BLaER1 (cell line): ENCODE measurements around the gene ABCC10.
A peak's percentile ranks its signal among the peaks of the same experiment; 100 is the strongest.
"Not testable (repeated sequence)": the region's sequence is repeated elsewhere in the genome, so short reads cannot be mapped to it uniquely, and the experiment has no call there.

Experiments used
- H3K27ac ChIP-seq: shearing (Covaris generic); formaldehyde crosslinking; 2 replicates; pipeline ENCODE4 v1.8.1; 2022
- H3K27me3 ChIP-seq: shearing (Covaris generic); formaldehyde crosslinking; 2 replicates; pipeline ENCODE4 v1.8.1; 2022
- H3K36me3 ChIP-seq: shearing (Covaris generic); formaldehyde crosslinking; 2 replicates; pipeline ENCODE4 v1.8.1; 2022
- H3K4me1 ChIP-seq: shearing (Covaris generic); formaldehyde crosslinking; 2 replicates; pipeline ENCODE4 v1.8.1; 2022
- H3K4me2 ChIP-seq: shearing (Covaris generic); formaldehyde crosslinking; 2 replicates; pipeline ENCODE4 v1.8.1; 2022
- H3K4me3 ChIP-seq: shearing (Covaris generic); formaldehyde crosslinking; 2 replicates; pipeline ENCODE4 v1.8.1; 2022
- H3K9ac ChIP-seq: shearing (Covaris generic); formaldehyde crosslinking; 2 replicates; pipeline ENCODE4 v1.8.1; 2022
- H3K9me3 ChIP-seq: shearing (Covaris generic); formaldehyde crosslinking; 2 replicates; pipeline ENCODE4 v1.8.1; 2022
- H4K20me1 ChIP-seq: shearing (Covaris generic); formaldehyde crosslinking; 2 replicates; pipeline ENCODE4 v1.8.1; 2022
- Cebpa-rat ChIP-seq: shearing (Covaris generic); IDR thresholded peaks from 2 replicates; pipeline ENCODE4 v1.8.1; 2022

The ABCC10 gene

GRCh38 chr6:43393602-43394001 lies 33.7 kb upstream of the ABCC10 start:
- no peak for TF ChIP-seq Cebpa-rat
- Histone ChIP-seq H3K4me2 (peak overlapping the region; percentile 16; the same call in 1 of the 2 replicates), H3K9me3 (no peaks in the 10 kb centered on the region), H3K4me3 (no peak overlapping the region), H3K36me3 (no peaks in the 10 kb centered on the region), H4K20me1 (no peaks in the 10 kb centered on the region), H3K4me1 (peaks cover 41% of the 10 kb centered on the region), H3K9ac (no peak overlapping the region), H3K27ac (no peak overlapping the region), H3K27me3 (peaks cover 31% of the 10 kb centered on the region)

- Histone ChIP-seq H3K4me1 (peaks cover 31% of the 10 kb centered on the region), H3K9me3 (no peaks in the 10 kb centered on the region), H4K20me1 (no peaks in the 10 kb centered on the region), H3K4me3 (no peak overlapping the region), H3K27me3 (peaks cover 31% of the 10 kb centered on the region), H3K4me2 (no peak overlapping the region), H3K9ac (no peak overlapping the region), H3K27ac (no peak overlapping the region), H3K36me3 (no peaks in the 10 kb centered on the region)
- no peak for TF ChIP-seq Cebpa-rat
Measured at GRCh38 chr6:43394982-43395381, 32.4 kb upstream of the ABCC10 start.

GRCh38 chr6:43395776-43396175 lies 31.6 kb upstream of the ABCC10 start:
- no peak overlapping the region for H3K4me2 ChIP-seq
- no peaks in the 10 kb centered on the region for H3K9me3 ChIP-seq
- H4K20me1 ChIP-seq, result no peaks in the 10 kb centered on the region
- H3K27me3 ChIP-seq, result peaks cover 29% of the 10 kb centered on the region
- H3K36me3 ChIP-seq, result no peaks in the 10 kb centered on the region
- H3K4me1 ChIP-seq, result peaks cover 23% of the 10 kb centered on the region
- H3K4me3 ChIP-seq, result no peak overlapping the region
- TF ChIP-seq Cebpa-rat, result no peak
- H3K27ac ChIP-seq, result no peak overlapping the region
- no peak overlapping the region for H3K9ac ChIP-seq

GRCh38 chr6:43396408-43397149 lies 30.8 kb upstream of the ABCC10 start:
- H3K9ac ChIP-seq, result no peak overlapping the region
- H3K4me2 ChIP-seq, result no peak overlapping the region
- H3K36me3 ChIP-seq, result no peaks in the 10 kb centered on the region
- no peaks in the 10 kb centered on the region for H3K9me3 ChIP-seq
- peaks cover 15% of the 10 kb centered on the region for H3K4me1 ChIP-seq
- peaks cover 21% of the 10 kb centered on the region for H3K27me3 ChIP-seq
- H3K4me3 ChIP-seq, result no peak overlapping the region
- H3K27ac ChIP-seq, result no peak overlapping the region
- TF ChIP-seq Cebpa-rat, result no peak
- no peaks in the 10 kb centered on the region for H4K20me1 ChIP-seq

- no peaks in the 10 kb centered on the region for H3K9me3 ChIP-seq
- no peak overlapping the region for H3K9ac ChIP-seq
- H3K36me3 ChIP-seq, result no peaks in the 10 kb centered on the region
- H3K4me1 ChIP-seq, result no peaks in the 10 kb centered on the region
- no peaks in the 10 kb centered on the region for H4K20me1 ChIP-seq
- H3K27ac ChIP-seq, result no peak overlapping the region
- H3K27me3 ChIP-seq, result no peaks in the 10 kb centered on the region
- no peak for TF ChIP-seq Cebpa-rat
- H3K4me2 ChIP-seq, result no peak overlapping the region
- no peak overlapping the region for H3K4me3 ChIP-seq
Measured at GRCh38 chr6:43399932-43400487, 27.3 kb upstream of the ABCC10 start.

GRCh38 chr6:43401730-43402129 lies 25.6 kb upstream of the ABCC10 start:
- Histone ChIP-seq H3K9ac (no peak overlapping the region), H3K36me3 (no peaks in the 10 kb centered on the region), H4K20me1 (no peaks in the 10 kb centered on the region), H3K27me3 (no peaks in the 10 kb centered on the region), H3K27ac (no peak overlapping the region), H3K4me2 (no peak overlapping the region), H3K9me3 (no peaks in the 10 kb centered on the region), H3K4me1 (no peaks in the 10 kb centered on the region), H3K4me3 (no peak overlapping the region)
- no peak for TF ChIP-seq Cebpa-rat

- H3K27me3 ChIP-seq, result no peaks in the 10 kb centered on the region
- TF ChIP-seq Cebpa-rat, result no peak
- no peak overlapping the region for H3K9ac ChIP-seq
- H4K20me1 ChIP-seq, result no peaks in the 10 kb centered on the region
- no peaks in the 10 kb centered on the region for H3K9me3 ChIP-seq
- no peaks in the 10 kb centered on the region for H3K4me1 ChIP-seq
- H3K27ac ChIP-seq, result no peak overlapping the region
- no peak overlapping the region for H3K4me3 ChIP-seq
- no peak overlapping the region for H3K4me2 ChIP-seq
- no peaks in the 10 kb centered on the region for H3K36me3 ChIP-seq
Measured at GRCh38 chr6:43402820-43403219, 24.5 kb upstream of the ABCC10 start.

GRCh38 chr6:43405354-43405753 lies 22.0 kb upstream of the ABCC10 start:
- no peaks in the 10 kb centered on the region for H4K20me1 ChIP-seq
- H3K4me2 ChIP-seq, result no peak overlapping the region
- no peaks in the 10 kb centered on the region for H3K9me3 ChIP-seq
- H3K27me3 ChIP-seq, result no peaks in the 10 kb centered on the region
- H3K4me1 ChIP-seq, result no peaks in the 10 kb centered on the region
- TF ChIP-seq Cebpa-rat, result no peak
- no peaks in the 10 kb centered on the region for H3K36me3 ChIP-seq
- H3K9ac ChIP-seq, result no peak overlapping the region
- no peak overlapping the region for H3K4me3 ChIP-seq
- no peak overlapping the region for H3K27ac ChIP-seq

- H3K9ac ChIP-seq, result no peak overlapping the region
- TF ChIP-seq Cebpa-rat, result no peak
- no peaks in the 10 kb centered on the region for H4K20me1 ChIP-seq
- H3K4me1 ChIP-seq, result no peaks in the 10 kb centered on the region
- peaks cover 2% of the 10 kb centered on the region for H3K9me3 ChIP-seq
- H3K4me3 ChIP-seq, result no peak overlapping the region
- no peaks in the 10 kb centered on the region for H3K36me3 ChIP-seq
- H3K27me3 ChIP-seq, result no peaks in the 10 kb centered on the region
- H3K27ac ChIP-seq, result no peak overlapping the region
- H3K4me2 ChIP-seq, result no peak overlapping the region
Measured at GRCh38 chr6:43407296-43407695, 20.0 kb upstream of the ABCC10 start.

GRCh38 chr6:43408259-43408658 lies 19.1 kb upstream of the ABCC10 start:
- Histone ChIP-seq H3K9ac (no peak overlapping the region), H3K4me1 (no peaks in the 10 kb centered on the region), H3K36me3 (no peaks in the 10 kb centered on the region), H3K27ac (no peak overlapping the region), H3K27me3 (no peaks in the 10 kb centered on the region), H4K20me1 (no peaks in the 10 kb centered on the region), H3K9me3 (peaks cover 12% of the 10 kb centered on the region), H3K4me3 (no peak overlapping the region), H3K4me2 (no peak overlapping the region)
- TF ChIP-seq Cebpa-rat, result no peak

GRCh38 chr6:43410776-43411175 lies 16.6 kb upstream of the ABCC10 start:
- H3K27ac ChIP-seq, H3K4me3 ChIP-seq, H3K9ac ChIP-seq, H3K27me3 ChIP-seq, H3K36me3 ChIP-seq, H4K20me1 ChIP-seq, H3K4me2 ChIP-seq, H3K4me1 ChIP-seq: not testable (repeated sequence)
- H3K9me3 ChIP-seq, result peaks cover 17% of the 10 kb centered on the region
